Measurements from ENCODE around the gene TOLLIP.

GRCh38 chr11:1252371-1253102, 56.9 kb downstream of the TOLLIP start:
- no peak for TF ChIP-seq EZH2 (IDR thresholded peaks at IDR 0.05; ENCODE audit: low read depth)
- no peak for TF ChIP-seq CTCF (conservative IDR thresholded peaks at IDR 0.05)
